CD4-positive, alpha-beta T cell treated with Interferon alpha-2 for 1 hour (primary cell): ENCODE data around the gene ABCC9.
"Not testable (repeated sequence)": the region's sequence is repeated elsewhere in the genome, so short reads cannot be mapped to it uniquely, and the experiment has no call there.

ENCODE experiments used
- DNase-seq, 2 donors: peaks; one replicate each; pipeline ENCODE4 v3.0.0-alpha.2; 2020 to 2022

Gene ABCC9

GRCh38 chr12:21929972-21930371, 11.3 kb downstream of the ABCC9 start:
- DNase-seq = not testable (repeated sequence)

- no peak for DNase-seq
Observed at GRCh38 chr12:21925296-21925913, 15.8 kb downstream of the ABCC9 start.

- DNase-seq = no peak
Observed at GRCh38 chr12:21921436-21921835, 19.8 kb downstream of the ABCC9 start.

GRCh38 chr12:21918456-21918855, 22.8 kb downstream of the ABCC9 start:
- DNase-seq = no peak

GRCh38 chr12:21913823-21914222, 27.4 kb downstream of the ABCC9 start:
- no peak for DNase-seq

GRCh38 chr12:21912318-21912717, 28.9 kb downstream of the ABCC9 start:
- DNase-seq = no peak

GRCh38 chr12:21911832-21912231, 29.4 kb downstream of the ABCC9 start:
- no peak for DNase-seq

- no peak for DNase-seq
Observed at GRCh38 chr12:21910657-21911056, 30.6 kb downstream of the ABCC9 start.

- no peak for DNase-seq
Observed at GRCh38 chr12:21907948-21908837, 33.0 kb downstream of the ABCC9 start.

GRCh38 chr12:21906919-21907493, 34.2 kb downstream of the ABCC9 start:
- no peak for DNase-seq

GRCh38 chr12:21899532-21899931, 41.7 kb downstream of the ABCC9 start:
- not testable (repeated sequence) for DNase-seq

- DNase-seq = no peak
Observed at GRCh38 chr12:21895651-21896050, 45.6 kb downstream of the ABCC9 start.

GRCh38 chr12:21894792-21895595, 46.2 kb downstream of the ABCC9 start:
- no peak for DNase-seq

- no peak for DNase-seq
Observed at GRCh38 chr12:21893924-21894323, 47.3 kb downstream of the ABCC9 start.

GRCh38 chr12:21892341-21892740, 48.9 kb downstream of the ABCC9 start:
- DNase-seq = no peak

- no peak for DNase-seq
Observed at GRCh38 chr12:21891751-21892217, 49.4 kb downstream of the ABCC9 start.

GRCh38 chr12:21888276-21888863, 52.9 kb downstream of the ABCC9 start:
- no peak for DNase-seq

GRCh38 chr12:21884936-21885335, 56.3 kb downstream of the ABCC9 start:
- no peak for DNase-seq

- DNase-seq = no peak
Observed at GRCh38 chr12:21882635-21883034, 58.6 kb downstream of the ABCC9 start.

- no peak for DNase-seq
Observed at GRCh38 chr12:21881965-21882364, 59.3 kb downstream of the ABCC9 start.

- DNase-seq = no peak
Observed at GRCh38 chr12:21879312-21879711, 61.9 kb downstream of the ABCC9 start.

GRCh38 chr12:21877293-21877982, 63.8 kb downstream of the ABCC9 start:
- no peak for DNase-seq
